ENCODE data around the gene CSF1.
A peak's percentile ranks its signal among the peaks of the same experiment; 100 is the strongest.
"Not testable (repeated sequence)": the region's sequence is repeated elsewhere in the genome, so short reads cannot be mapped to it uniquely, and the experiment has no call there.

The CSF1 gene

DNA sequence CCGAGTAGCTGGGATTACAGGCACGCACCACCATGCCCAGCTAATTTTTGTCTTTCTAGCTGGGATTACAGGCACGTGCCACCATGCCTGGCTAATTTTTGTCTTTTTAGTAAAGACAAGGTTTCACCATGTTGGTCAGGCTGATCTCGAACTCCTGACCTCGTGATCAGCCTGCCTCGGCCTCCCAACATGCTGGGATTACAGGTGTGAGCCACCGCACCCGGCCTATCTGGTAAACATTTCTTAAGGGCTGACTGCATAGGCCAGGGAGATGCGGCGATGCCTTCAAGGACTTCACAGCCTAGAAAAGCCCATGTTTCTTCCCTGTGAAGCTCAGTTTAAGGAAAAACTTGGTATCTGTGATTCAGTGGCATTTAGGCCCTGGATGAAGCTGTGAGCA, 9.7 kb downstream of the CSF1 start:
- not testable (repeated sequence) for DNase-seq

DNA sequence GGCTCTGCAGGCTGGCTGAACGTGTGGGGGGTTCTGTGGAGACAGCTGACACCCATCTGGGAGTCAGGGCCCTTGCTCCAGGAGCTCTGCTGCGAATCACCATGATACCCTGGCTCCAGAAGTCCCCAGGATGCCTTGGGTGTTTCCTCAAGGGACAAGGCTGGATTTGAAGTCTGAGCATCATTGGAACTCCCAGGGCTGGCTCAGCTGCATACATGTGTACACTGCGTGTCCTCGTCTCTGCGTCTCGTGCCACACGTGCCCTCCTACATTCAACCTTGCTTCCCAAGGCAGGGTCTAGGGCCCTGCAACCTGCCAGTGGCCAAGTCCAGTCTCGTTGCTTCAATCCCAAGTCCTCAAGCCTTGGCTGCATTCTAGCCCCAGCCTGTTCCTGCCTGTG, 11.7 kb downstream of the CSF1 start:
- DNase-seq: no peak

- peak; percentile 19 for DNase-seq
Measured at GRCh38 chr1:109923131-109923945, 12.7 kb downstream of the CSF1 start.

DNA sequence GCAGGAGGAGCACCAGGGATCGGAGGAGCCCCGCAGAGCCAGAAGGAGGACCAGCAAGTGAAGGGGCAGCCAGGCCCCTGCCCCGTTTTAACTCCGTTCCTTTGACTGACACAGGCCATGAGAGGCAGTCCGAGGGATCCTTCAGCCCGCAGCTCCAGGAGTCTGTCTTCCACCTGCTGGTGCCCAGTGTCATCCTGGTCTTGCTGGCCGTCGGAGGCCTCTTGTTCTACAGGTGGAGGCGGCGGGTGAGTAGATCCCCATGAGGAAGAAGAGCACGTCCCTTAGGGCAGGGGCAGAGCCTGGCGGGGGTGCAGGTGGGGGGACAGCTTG, 13.3 kb downstream of the CSF1 start:
- no peak for DNase-seq

GRCh38 chr1:109924316-109924715, 13.7 kb downstream of the CSF1 start:
- DNase-seq: no peak

DNA sequence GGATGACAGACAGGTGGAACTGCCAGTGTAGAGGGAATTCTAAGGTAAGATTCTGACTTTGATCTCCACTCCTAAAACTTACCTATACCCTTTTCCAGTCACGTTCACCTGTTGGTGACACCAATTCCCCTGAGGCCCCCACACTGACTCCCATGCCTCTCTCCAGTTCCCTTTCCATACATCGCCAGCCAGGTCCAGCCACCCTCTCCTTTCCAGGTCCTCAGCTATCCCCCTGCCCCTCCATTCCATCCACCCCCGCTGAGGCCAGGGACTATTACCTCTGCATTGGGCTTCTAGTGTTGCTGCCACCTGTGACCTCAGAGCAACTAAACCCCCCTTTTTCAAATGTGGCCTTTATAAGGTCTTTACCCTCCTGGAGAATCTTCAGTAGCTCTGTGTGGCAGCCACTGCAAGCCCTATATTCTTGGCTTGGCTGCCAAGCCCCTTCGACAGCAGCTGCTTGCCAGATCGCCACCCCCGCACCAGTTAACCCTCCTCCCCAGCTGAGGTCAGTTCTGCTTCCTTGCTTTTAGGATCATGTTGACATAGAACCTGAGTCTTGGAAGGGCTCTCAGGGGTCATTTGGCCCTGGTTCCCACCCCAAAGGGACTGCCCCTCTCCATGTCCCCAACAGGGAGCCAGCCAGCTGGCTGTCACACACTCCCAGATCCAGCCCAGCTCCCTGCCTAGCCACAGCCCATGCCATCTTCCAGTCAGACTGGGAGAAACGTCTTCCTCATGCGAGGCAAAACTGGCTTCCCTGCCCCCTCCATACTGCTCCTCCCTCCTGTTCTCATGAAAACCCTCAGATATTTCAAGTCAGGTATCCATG, 14.7 kb downstream of the CSF1 start:
- DNase-seq: no peak

DNA sequence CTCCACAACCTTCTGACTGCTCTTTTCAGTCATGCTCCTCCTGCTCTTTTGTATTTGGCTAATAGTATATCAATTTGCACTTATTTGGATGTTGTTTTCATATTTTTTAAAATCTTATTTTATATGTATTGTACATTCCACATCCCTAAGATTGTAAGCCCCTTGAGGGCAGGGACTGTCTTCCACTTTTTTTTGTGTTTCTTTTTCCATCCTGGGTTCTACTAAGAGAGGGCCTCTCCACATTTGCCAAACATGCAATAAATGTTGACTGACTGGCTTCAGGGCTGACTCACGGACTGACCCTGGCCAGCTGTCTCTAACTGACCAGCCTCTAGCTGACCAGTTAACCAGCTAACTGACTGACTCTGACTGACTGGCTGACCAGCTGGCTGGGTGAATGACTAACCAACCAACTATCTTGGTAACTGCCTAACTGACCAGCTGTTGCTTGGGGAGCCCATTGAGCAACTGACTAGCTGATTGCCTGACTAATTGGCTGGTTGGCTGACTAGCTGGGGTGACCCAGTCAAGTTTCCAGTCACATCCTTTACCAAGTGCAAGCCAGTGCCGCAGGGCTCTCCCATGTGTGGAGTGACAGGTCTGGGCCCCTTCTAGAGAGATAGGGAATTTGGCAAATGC, 16.1 kb downstream of the CSF1 start:
- no peak for DNase-seq

- no peak for DNase-seq
Measured at GRCh38 chr1:109927356-109927755, 16.7 kb downstream of the CSF1 start.

- DNase-seq: no peak
Measured at GRCh38 chr1:109927911-109928321, 17.3 kb downstream of the CSF1 start.

DNA sequence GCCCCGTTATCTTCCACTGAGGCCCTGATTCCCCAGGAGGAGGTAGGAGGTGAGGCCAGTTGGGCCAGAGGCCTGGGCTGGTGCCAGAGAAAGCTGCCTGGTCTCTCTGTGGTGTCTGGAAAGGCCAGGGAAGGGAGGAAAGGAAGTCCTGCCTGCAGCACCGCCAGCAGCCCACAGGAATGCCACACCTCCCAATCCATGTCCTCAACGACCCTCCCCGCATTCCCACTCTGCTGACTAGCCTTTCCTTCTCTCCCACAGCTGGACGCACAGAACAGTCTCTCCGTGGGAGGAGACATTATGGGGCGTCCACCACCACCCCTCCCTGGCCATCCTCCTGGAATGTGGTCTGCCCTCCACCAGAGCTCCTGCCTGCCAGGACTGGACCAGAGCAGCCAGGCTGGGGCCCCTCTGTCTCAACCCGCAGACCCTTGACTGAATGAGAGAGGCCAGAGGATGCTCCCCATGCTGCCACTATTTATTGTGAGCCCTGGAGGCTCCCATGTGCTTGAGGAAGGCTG, 18.0 kb downstream of the CSF1 start:
- no peak for DNase-seq

DNA sequence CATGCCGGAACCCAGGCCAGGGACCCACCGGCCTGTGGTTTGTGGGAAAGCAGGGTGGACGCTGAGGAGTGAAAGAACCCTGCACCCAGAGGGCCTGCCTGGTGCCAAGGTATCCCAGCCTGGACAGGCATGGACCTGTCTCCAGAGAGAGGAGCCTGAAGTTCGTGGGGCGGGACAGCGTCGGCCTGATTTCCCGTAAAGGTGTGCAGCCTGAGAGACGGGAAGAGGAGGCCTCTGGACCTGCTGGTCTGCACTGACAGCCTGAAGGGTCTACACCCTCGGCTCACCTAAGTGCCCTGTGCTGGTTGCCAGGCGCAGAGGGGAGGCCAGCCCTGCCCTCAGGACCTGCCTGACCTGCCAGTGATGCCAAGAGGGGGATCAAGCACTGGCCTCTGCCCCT, 18.5 kb downstream of the CSF1 start:
- DNase-seq: no peak

DNA sequence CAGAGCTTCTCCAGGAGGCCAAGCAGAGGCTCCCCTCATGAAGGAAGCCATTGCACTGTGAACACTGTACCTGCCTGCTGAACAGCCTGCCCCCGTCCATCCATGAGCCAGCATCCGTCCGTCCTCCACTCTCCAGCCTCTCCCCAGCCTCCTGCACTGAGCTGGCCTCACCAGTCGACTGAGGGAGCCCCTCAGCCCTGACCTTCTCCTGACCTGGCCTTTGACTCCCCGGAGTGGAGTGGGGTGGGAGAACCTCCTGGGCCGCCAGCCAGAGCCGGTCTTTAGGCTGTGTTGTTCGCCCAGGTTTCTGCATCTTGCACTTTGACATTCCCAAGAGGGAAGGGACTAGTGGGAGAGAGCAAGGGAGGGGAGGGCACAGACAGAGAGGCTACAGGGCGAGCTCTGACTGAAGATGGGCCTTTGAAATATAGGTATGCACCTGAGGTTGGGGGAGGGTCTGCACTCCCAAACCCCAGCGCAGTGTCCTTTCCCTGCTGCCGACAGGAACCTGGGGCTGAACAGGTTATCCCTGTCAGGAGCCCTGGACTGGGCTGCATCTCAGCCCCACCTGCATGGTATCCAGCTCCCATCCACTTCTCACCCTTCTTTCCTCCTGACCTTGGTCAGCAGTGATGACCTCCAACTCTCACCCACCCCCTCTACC, 19.1 kb downstream of the CSF1 start:
- DNase-seq: no peak

GRCh38 chr1:109930252-109930993, 19.8 kb downstream of the CSF1 start:
- no peak for DNase-seq

DNA sequence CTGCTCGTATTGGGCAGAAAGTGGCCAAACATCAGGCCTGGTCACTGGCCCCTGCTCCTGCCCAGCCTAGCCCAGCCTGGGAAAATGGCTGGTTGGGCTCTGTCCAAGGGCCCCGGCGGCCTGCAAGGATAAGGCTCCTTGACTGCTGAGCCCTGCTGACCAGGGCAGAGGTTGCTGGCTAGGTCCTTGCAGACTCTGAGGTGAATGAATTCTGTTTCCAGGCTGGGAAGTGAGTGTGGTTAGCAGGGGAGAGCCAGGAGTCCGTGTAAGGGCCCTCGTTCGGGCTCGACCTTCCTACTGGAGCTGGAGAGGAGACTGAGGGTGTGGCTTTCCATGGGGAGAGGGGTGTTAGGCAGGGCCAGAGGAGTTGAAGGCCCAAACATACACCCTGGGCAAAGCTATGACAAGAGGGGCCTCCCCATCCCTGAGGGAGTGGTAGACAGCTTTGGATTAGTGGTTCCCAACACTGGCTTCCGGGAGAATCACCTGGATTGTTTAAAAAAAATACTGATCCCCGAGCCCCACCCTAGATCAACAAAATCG, 20.6 kb downstream of the CSF1 start:
- no peak for DNase-seq

DNA sequence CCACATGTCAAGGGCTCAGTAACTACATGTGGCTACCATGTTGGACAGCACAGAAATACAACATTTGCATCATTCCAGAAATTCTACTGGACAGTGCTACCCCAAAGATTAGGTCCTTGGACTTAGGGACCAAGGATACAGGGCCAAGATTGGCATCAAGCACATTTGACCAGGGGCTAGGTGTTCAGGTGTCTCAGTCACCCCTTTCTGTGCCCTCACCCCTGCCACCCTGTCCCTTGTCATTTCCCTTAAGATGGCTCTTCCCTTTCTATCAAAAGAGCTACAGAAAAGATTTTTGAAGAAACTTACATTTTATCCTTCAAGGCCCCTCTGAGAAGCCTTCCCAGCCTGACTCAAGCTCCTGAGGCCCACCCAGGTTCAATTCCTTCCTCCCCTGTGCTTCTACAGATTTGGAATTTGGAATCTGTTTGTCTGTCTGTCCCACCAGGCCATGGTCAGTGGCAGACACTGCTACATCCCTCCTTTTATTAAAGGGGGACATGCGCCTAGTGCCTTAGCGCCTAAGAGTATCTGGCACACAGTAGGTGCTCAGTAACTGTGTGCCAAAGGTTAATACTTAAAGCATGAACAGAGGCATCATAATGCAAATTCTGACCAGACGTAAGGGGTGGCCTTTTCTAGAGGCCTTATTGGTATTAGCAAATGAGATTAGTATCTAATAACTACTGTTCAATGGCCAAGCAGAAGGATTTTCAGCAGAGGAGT, 21.4 kb downstream of the CSF1 start:
- DNase-seq: no peak

DNA sequence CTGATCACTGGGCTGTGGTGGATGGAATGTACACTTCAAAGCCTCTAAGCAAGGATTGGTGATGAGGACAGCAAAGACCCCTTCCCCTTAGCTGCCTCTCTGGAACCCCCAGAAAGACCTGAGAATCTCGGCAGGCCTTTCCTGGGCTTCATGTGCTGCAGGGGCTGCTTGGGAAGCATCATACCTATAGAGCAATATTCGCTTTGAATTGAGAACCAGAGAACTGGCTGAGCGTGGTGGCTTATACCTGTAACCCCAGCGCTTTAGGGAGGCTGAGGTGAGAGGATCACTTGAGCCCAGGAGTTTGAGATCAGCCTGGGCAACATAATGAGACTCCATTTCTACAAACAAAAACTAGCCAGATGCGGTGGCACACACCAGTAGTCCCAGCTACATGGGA, 22.0 kb downstream of the CSF1 start:
- no peak for DNase-seq

- DNase-seq: no peak
Measured at GRCh38 chr1:109933856-109934711, 23.4 kb downstream of the CSF1 start.

GRCh38 chr1:109935451-109935900, 24.8 kb downstream of the CSF1 start:
- no peak for DNase-seq

GRCh38 chr1:109937738-109938137, 27.1 kb downstream of the CSF1 start:
- no peak for DNase-seq

GRCh38 chr1:109938556-109938955, 27.9 kb downstream of the CSF1 start:
- DNase-seq: no peak

All from CD4-positive, alpha-beta T cell treated with Interleukin-17A for 4 hours (primary cell).